Mesendoderm (in vitro differentiated cells): ENCODE measurements around the gene ITPR2.

Experiments
- DNase-seq: peaks from one replicate; pipeline ENCODE4 v3.0.0; 2013
- H2AK5ac ChIP-seq: 2 replicates; pipeline ENCODE4 v1.6.1; 2013; ENCODE audit warnings: low read length, inconsistent platforms
- H2BK120ac ChIP-seq: 2 replicates; pipeline ENCODE4 v1.6.1; 2013; ENCODE audit warnings: low read depth, mild to moderate bottlenecking, low read length, moderate library complexity, mixed read lengths
- H2BK15ac ChIP-seq: replicated peaks from 2 replicates; pipeline ENCODE4 v1.6.1; 2013; ENCODE audit warnings: low read depth, mild to moderate bottlenecking, moderate library complexity
- H2BK5ac ChIP-seq: 2 replicates; pipeline ENCODE4 v1.6.1; 2013; ENCODE audit warnings: low read length, inconsistent platforms
- H3K18ac ChIP-seq: 2 replicates; pipeline ENCODE4 v1.6.1; 2013; ENCODE audit warnings: mild to moderate bottlenecking, low read length, mixed read lengths
- H3K23ac ChIP-seq: one replicate; pipeline ENCODE4 v1.6.1; 2013; ENCODE audit warnings: low read length
- H3K27ac ChIP-seq: 2 replicates; pipeline ENCODE4 v1.5.1; 2013; ENCODE audit warnings: low read depth, mild to moderate bottlenecking, inconsistent platforms, low read length, moderate library complexity
- H3K27me3 ChIP-seq: 2 replicates; pipeline ENCODE4 v1.6.1; 2013; ENCODE audit warnings: low read length, control low read depth, mild to moderate bottlenecking, inconsistent platforms; ENCODE audit not compliant: insufficient read depth, poor library complexity
- H3K36me3 ChIP-seq: 2 replicates; pipeline ENCODE4 v1.6.1; 2013; ENCODE audit warnings: low read length, inconsistent platforms; ENCODE audit not compliant: control insufficient read depth, insufficient read depth
- H3K4ac ChIP-seq: one replicate; pipeline ENCODE4 v1.6.1; 2013; ENCODE audit warnings: low read depth, mild to moderate bottlenecking, low read length, moderate library complexity
- H3K4me1 ChIP-seq: 2 replicates; pipeline ENCODE4 v1.6.1; 2013; ENCODE audit warnings: low read depth, low read length, inconsistent platforms; ENCODE audit not compliant: control insufficient read depth
- H3K4me2 ChIP-seq: 2 replicates; pipeline ENCODE4 v1.6.1; 2013; ENCODE audit warnings: low read length
- H3K4me3 ChIP-seq: 2 replicates; pipeline ENCODE4 v1.5.1; 2013; ENCODE audit warnings: mild to moderate bottlenecking, low read length
- H3K56ac ChIP-seq: one replicate; pipeline ENCODE4 v1.6.1; 2013; ENCODE audit warnings: low read length
- H3K79me1 ChIP-seq: 2 replicates; pipeline ENCODE4 v1.6.1; 2013; ENCODE audit warnings: low read length, inconsistent platforms
- H3K79me2 ChIP-seq: 2 replicates; pipeline ENCODE4 v1.6.1; 2013; ENCODE audit warnings: mild to moderate bottlenecking, low read length; ENCODE audit not compliant: control insufficient read depth, insufficient read depth
- H3K9ac ChIP-seq: 2 replicates; pipeline ENCODE4 v1.6.1; 2013; ENCODE audit warnings: low read length, inconsistent platforms
- H4K5ac ChIP-seq: one replicate; pipeline ENCODE4 v1.6.1; 2013; ENCODE audit warnings: low read length
- H4K8ac ChIP-seq: one replicate; pipeline ENCODE4 v1.6.1; 2013; ENCODE audit warnings: low read depth, mild to moderate bottlenecking, control low read depth, low read length, moderate library complexity
- WGBS: extraction: QIAGEN DNeasy Blood & Tissue Kit; methylation state at CpG from one replicate; pipeline ENCODE4 v1.1.7; 2013; ENCODE audit warnings: low lambda C conversion rate, missing lambda C conversion rate; ENCODE audit not compliant: insufficient coverage; ENCODE audit errors: extremely low coverage; 5-methylcytosine and 5-hydroxymethylcytosine counted together

The ITPR2 gene

GRCh38 chr12:26461776-26462175, 371.2 kb downstream of the ITPR2 start:
- no peak overlapping the region for H4K5ac ChIP-seq
- no peak overlapping the region for H2BK120ac ChIP-seq
- H3K79me2 ChIP-seq: no peaks in the 10 kb centered on the region
- no peak overlapping the region for H2AK5ac ChIP-seq
- no peaks in the 10 kb centered on the region for H3K36me3 ChIP-seq
- H4K8ac ChIP-seq: no peak overlapping the region
- H3K79me1 ChIP-seq: no peaks in the 10 kb centered on the region
- no peaks in the 10 kb centered on the region for H3K4me1 ChIP-seq
- no peak overlapping the region for H2BK15ac ChIP-seq
- no peak overlapping the region for H3K23ac ChIP-seq
- H3K9ac ChIP-seq: no peak overlapping the region
- H3K27ac ChIP-seq: no peak overlapping the region
- DNase-seq: no peak
- no peak overlapping the region for H3K56ac ChIP-seq
- no peak overlapping the region for H3K4me2 ChIP-seq
- H3K27me3 ChIP-seq: no peaks in the 10 kb centered on the region
- WGBS: no CpG with 5 or more reads among the region's 1 CpG
- no peak overlapping the region for H3K4me3 ChIP-seq
- no peak overlapping the region for H2BK5ac ChIP-seq
- no peak overlapping the region for H3K18ac ChIP-seq
- no peak overlapping the region for H3K4ac ChIP-seq

- H2BK120ac ChIP-seq: no peak overlapping the region
Measured at GRCh38 chr12:26460361-26460760, 372.6 kb downstream of the ITPR2 start.

DNA sequence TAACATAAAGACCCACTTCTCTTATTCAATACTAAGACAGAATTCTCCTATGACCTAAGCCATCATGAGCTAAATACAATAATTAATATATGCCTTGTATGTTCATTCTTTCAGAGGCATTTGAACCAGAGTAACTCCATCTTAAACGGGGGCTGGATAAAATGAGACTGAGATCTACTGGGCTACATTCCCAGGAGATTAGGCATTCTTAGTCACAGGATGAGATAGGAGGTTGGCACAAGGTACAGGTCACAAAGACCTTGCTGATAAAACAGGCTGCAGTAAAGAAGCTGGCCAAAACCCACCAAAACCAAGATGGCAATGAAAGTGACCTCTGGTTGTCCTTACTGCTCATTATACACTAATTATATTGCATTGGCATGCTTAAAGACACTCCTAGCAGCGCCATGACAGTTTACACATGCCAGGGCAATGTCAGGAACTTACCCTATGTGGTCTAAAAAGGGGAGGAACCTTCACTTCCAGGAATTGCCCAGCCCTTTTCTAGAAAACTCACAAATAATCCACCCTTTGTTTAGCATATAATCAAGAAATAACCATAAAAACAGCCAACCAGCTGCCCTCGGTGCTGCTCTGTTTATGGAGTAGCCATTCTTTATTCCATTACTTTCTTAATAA, 376.9 kb downstream of the ITPR2 start:
- Histone ChIP-seq H3K36me3 (no peaks in the 10 kb centered on the region), H2AK5ac (no peak overlapping the region), H4K5ac (no peak overlapping the region), H3K23ac (no peak overlapping the region), H2BK15ac (no peak overlapping the region), H3K4me1 (no peaks in the 10 kb centered on the region), H3K79me2 (no peaks in the 10 kb centered on the region), H3K18ac (no peak overlapping the region), H3K27ac (no peak overlapping the region), H2BK5ac (no peak overlapping the region), H3K4me3 (no peak overlapping the region), H3K56ac (no peak overlapping the region), H3K4ac (no peak overlapping the region), H4K8ac (no peak overlapping the region), H3K27me3 (no peaks in the 10 kb centered on the region), H3K4me2 (no peak overlapping the region), H2BK120ac (no peak overlapping the region), H3K79me1 (no peaks in the 10 kb centered on the region), H3K9ac (no peak overlapping the region)
- DNase-seq: no peak
- WGBS: no CpG with 5 or more reads among the region's 3 CpGs

More at GRCh38 chr12:26460361-26460760, 372.6 kb downstream of the ITPR2 start:
- no CpG with 5 or more reads among the region's 6 CpGs for WGBS
- no peaks in the 10 kb centered on the region for H3K79me1 ChIP-seq
- no peak overlapping the region for H3K23ac ChIP-seq
- no peak overlapping the region for H3K56ac ChIP-seq
- no peak overlapping the region for H2BK15ac ChIP-seq
- no peaks in the 10 kb centered on the region for H3K27me3 ChIP-seq
- H3K4me1 ChIP-seq: no peaks in the 10 kb centered on the region
- H4K8ac ChIP-seq: no peak overlapping the region
- DNase-seq: no peak
- no peak overlapping the region for H3K4me2 ChIP-seq
- no peak overlapping the region for H3K9ac ChIP-seq
- no peak overlapping the region for H3K27ac ChIP-seq
- H3K4ac ChIP-seq: no peak overlapping the region
- no peak overlapping the region for H3K4me3 ChIP-seq
- no peaks in the 10 kb centered on the region for H3K79me2 ChIP-seq
- no peak overlapping the region for H2AK5ac ChIP-seq
- H4K5ac ChIP-seq: no peak overlapping the region
- H3K36me3 ChIP-seq: no peaks in the 10 kb centered on the region
- H2BK5ac ChIP-seq: no peak overlapping the region
- no peak overlapping the region for H3K18ac ChIP-seq

- no peak for DNase-seq
- no peak overlapping the region for H2BK5ac ChIP-seq
- no peak overlapping the region for H4K8ac ChIP-seq
- no peaks in the 10 kb centered on the region for H3K36me3 ChIP-seq
- no peaks in the 10 kb centered on the region for H3K27me3 ChIP-seq
- H3K79me2 ChIP-seq: no peaks in the 10 kb centered on the region
- H2BK15ac ChIP-seq: no peak overlapping the region
- no peak overlapping the region for H3K4me2 ChIP-seq
- no peak overlapping the region for H3K4me3 ChIP-seq
- H3K23ac ChIP-seq: no peak overlapping the region
- H2AK5ac ChIP-seq: no peak overlapping the region
- H3K4ac ChIP-seq: no peak overlapping the region
- H3K9ac ChIP-seq: no peak overlapping the region
- no peak overlapping the region for H3K18ac ChIP-seq
- H3K79me1 ChIP-seq: no peaks in the 10 kb centered on the region
- H3K56ac ChIP-seq: no peak overlapping the region
- no peaks in the 10 kb centered on the region for H3K4me1 ChIP-seq
- no peak overlapping the region for H4K5ac ChIP-seq
- H3K27ac ChIP-seq: no peak overlapping the region
- no CpG with 5 or more reads among the region's 3 CpGs for WGBS
- H2BK120ac ChIP-seq: no peak overlapping the region
Measured at GRCh38 chr12:26453246-26453645, 379.7 kb downstream of the ITPR2 start.

- Histone ChIP-seq H2BK5ac (no peak overlapping the region), H3K79me1 (no peaks in the 10 kb centered on the region), H2AK5ac (no peak overlapping the region), H3K23ac (no peak overlapping the region), H3K4me3 (no peak overlapping the region), H3K79me2 (no peaks in the 10 kb centered on the region), H4K5ac (no peak overlapping the region), H4K8ac (no peak overlapping the region), H3K18ac (no peak overlapping the region), H3K4ac (no peak overlapping the region), H2BK120ac (no peak overlapping the region), H3K4me1 (no peaks in the 10 kb centered on the region), H3K9ac (no peak overlapping the region), H2BK15ac (no peak overlapping the region), H3K56ac (no peak overlapping the region), H3K36me3 (no peaks in the 10 kb centered on the region), H3K27me3 (no peaks in the 10 kb centered on the region), H3K27ac (no peak overlapping the region), H3K4me2 (no peak overlapping the region)
- WGBS: no CpG with 5 or more reads among the region's 6 CpGs
- peak; percentile 17 for DNase-seq
Measured at GRCh38 chr12:26452511-26452910, 380.5 kb downstream of the ITPR2 start.

DNA sequence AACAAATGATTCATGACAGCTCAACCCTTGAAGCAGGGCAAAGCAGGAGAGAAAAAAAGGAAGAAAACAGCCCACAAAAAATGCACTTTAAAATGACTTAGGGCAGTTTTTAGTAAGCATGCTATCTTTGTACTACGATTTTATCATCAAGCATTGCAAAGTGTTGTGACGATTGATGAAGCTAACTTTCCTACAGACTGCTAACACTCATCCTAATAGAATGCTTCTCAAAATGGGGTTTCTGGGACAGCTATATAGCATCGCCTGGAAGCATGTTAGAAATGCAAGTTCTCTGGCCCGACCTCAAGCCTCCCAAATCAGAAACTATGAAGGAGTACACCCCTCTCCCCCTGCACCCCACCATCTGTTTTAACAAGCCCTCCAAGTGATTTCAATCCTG, 381.2 kb downstream of the ITPR2 start:
- no CpG with 5 or more reads among the region's 4 CpGs for WGBS

More for the DNA sequence above, 381.2 kb downstream of the ITPR2 start:
- Histone ChIP-seq H3K4me2 (no peak overlapping the region), H3K79me1 (no peaks in the 10 kb centered on the region), H3K4me3 (no peak overlapping the region), H3K27me3 (no peaks in the 10 kb centered on the region), H3K36me3 (no peaks in the 10 kb centered on the region), H2AK5ac (no peak overlapping the region), H3K9ac (no peak overlapping the region), H4K5ac (no peak overlapping the region), H3K4me1 (no peaks in the 10 kb centered on the region), H4K8ac (no peak overlapping the region), H2BK15ac (no peak overlapping the region), H3K56ac (no peak overlapping the region), H2BK120ac (no peak overlapping the region), H3K23ac (no peak overlapping the region), H3K18ac (no peak overlapping the region), H3K27ac (no peak overlapping the region), H3K4ac (no peak overlapping the region), H3K79me2 (no peaks in the 10 kb centered on the region), H2BK5ac (no peak overlapping the region)
- DNase-seq: no peak
